Adrenal gland (tissue), 12 donors: ENCODE data around the gene RGS6. TPM values are rescaled to one million over a fixed set of nuclear protein-coding genes. Genes with fewer than 3 reads are reported as not detected.

ENCODE experiments used
- DNase-seq, 7 donors: peaks; one replicate each; pipeline ENCODE4 v3.0.0-alpha.2; 2019 to 2020
- H3K27ac ChIP-seq, 5 donors: fragments of 200-600 bp; sonication (generic) in 4 of 5; 1 replicate in 3 of 5; 2 replicates in 2 of 5; pipeline versions ENCODE4 v1.5.1 to v1.8.0; 2016 to 2020; ENCODE audit warnings: mild to moderate bottlenecking in 1 of 5
- H3K27me3 ChIP-seq: fragments of 200-600 bp; 2 replicates; pipeline ENCODE4 v1.8.0; 2021
- H3K36me3 ChIP-seq, 2 donors: fragments of 200-600 bp; replicated peaks in 1 of 2; 1 replicate in 1 of 2; 2 replicates in 1 of 2; pipeline versions ENCODE4 v1.5.1 to v1.8.0; 2018 to 2022
- H3K4me1 ChIP-seq, 2 donors: fragments of 200-600 bp; replicated peaks in 1 of 2; 1 replicate in 1 of 2; 2 replicates in 1 of 2; pipeline versions ENCODE4 v1.5.1 to v1.8.0; 2018 to 2021
- H3K4me3 ChIP-seq, 4 donors: fragments of 200-600 bp; sonication (generic) in 3 of 4; one replicate each; pipeline ENCODE4 v1.5.1; 2016 to 2018
- H3K9me3 ChIP-seq, 3 donors: fragments of 200-600 bp; sonication (generic) in 1 of 3; replicated peaks in 1 of 3; 1 replicate in 2 of 3; 2 replicates in 1 of 3; pipeline versions ENCODE4 v1.5.1 to v1.8.0; 2016 to 2021
- CTCF ChIP-seq, 6 experiments: fragments of 450-650 bp in 4 of 6; fragments of 200-600 bp in 2 of 6; sonication (generic) in 1 of 6; IDR thresholded peaks; 1 replicate in 5 of 6; 2 replicates in 1 of 6; pipeline versions ENCODE4 v1.5.1 to v1.8.0; 2016 to 2021; ENCODE audit warnings: antibody characterized with exemption in 6 of 6, mild to moderate bottlenecking in 2 of 6, moderate library complexity in 1 of 6
- POLR2A ChIP-seq, 2 donors: fragments of 450-650 bp; IDR thresholded peaks; one replicate each; pipeline ENCODE4 v1.6.1; 2017; ENCODE audit warnings: antibody characterized with exemption in 2 of 2, mild to moderate bottlenecking in 2 of 2, moderate library complexity in 1 of 2
- WGBS, 4 donors: extraction: QIAGEN DNeasy Blood & Tissue Kit in 2 of 4; methylation state at CpG; one replicate each; pipeline versions ENCODE4 v1.1.5 to v1.1.7; 2013 to 2017; 5-methylcytosine and 5-hydroxymethylcytosine counted together
- intact Hi-C, 2 donors: fragments of 100-400 bp; cut with DNase I; formaldehyde crosslinking; loops; one replicate each; pipeline versions ENCODE4 v1.14.1 to v1.15.0; 2022 to 2023
- polyA plus RNA-seq, 3 donors: library from polyadenylated mRNA; stranded (reverse); fragments of 200-250 nt in 2 of 3; fragments of 350-450 nt in 1 of 3; fragmentation: Illumina TruSeq in 1 of 3; extraction: RNeasy Lipid Tissue Mini Kit (QIAGEN cat#74804) in 1 of 3; gene quantifications; one replicate each; pipeline ENCODE4 v1.2.3, GENCODE V29; 2013 to 2014
- total RNA-seq, 9 donors: library from RNA; depleted of rRNA in 4 of 9; stranded (reverse); fragments of >200 nt in 4 of 9; fragments of 120-200 nt in 1 of 9; fragmentation: NEBNext Ultra II Directional in 1 of 9; extraction: Animal tissue kit (Norgen Biotek cat#: 25700) in 1 of 9; gene quantifications; one replicate each; pipeline versions ENCODE4 v1.1.0 to v1.2.4, GENCODE V29; 2013 to 2023
- donor health status: healthy with polysubstance abuse.
- donor health status: Bipolar disorder and iron deficiency.
- donor health status: DM: yes; HTN: yes; CAD: no.
- donor health status: DM: no; HTN: no; CAD: no.
- donor health status: DM: no; HTN: no; CAD: no.
- donor health status: DM: yes; HTN: yes; CAD: no.

RGS6 gene
- total and polyA plus RNA-seq, 12 donors: 0.06 to 4.3 (median 0.41) TPM; not detected in 1

- TF ChIP-seq CTCF (IDR thresholded peaks at IDR 0.05): no peak
- no peaks in the 10 kb centered on the region for H3K9me3 ChIP-seq
- 68 to 82% (median 78%) methylated on average over 8 of the region's 8 CpGs for WGBS, 4 donors
- no peak overlapping the region for H3K27ac ChIP-seq
- intact Hi-C loops: no loop called here
- no peak overlapping the region for H3K4me3 ChIP-seq
- DNase-seq: no peak
- H3K4me1 ChIP-seq: no peaks in the 10 kb centered on the region
- no peaks in the 10 kb centered on the region for H3K36me3 ChIP-seq
- H3K27me3 ChIP-seq: no peaks in the 10 kb centered on the region
Observed at GRCh38 chr14:72553161-72553560, 620.9 kb downstream of the RGS6 start.

GRCh38 chr14:72553656-72554055 lies 621.4 kb downstream of the RGS6 start:
- intact Hi-C loops: no loop called here
- H3K27me3 ChIP-seq: no peaks in the 10 kb centered on the region
- no peak for DNase-seq
- no peaks in the 10 kb centered on the region for H3K36me3 ChIP-seq
- no peak for TF ChIP-seq CTCF (IDR thresholded peaks at IDR 0.05)
- TF ChIP-seq POLR2A (IDR thresholded peaks at IDR 0.05): no peak
- H3K9me3 ChIP-seq: no peaks in the 10 kb centered on the region
- 55 to 66% (median 58%) methylated on average over 5 of the region's 5 CpGs for WGBS, 4 donors
- H3K27ac ChIP-seq: no peak overlapping the region
- no peaks in the 10 kb centered on the region for H3K4me1 ChIP-seq
- no peak overlapping the region for H3K4me3 ChIP-seq

- Histone ChIP-seq H3K4me1 (no peaks in the 10 kb centered on the region), H3K9me3 (no peaks in the 10 kb centered on the region), H3K27me3 (no peaks in the 10 kb centered on the region), H3K36me3 (no peaks in the 10 kb centered on the region), H3K27ac (no peak overlapping the region), H3K4me3 (no peak overlapping the region)
- no peak for DNase-seq
- WGBS, 4 donors: 82 to 91% (median 87%) methylated on average over 4 of the region's 4 CpGs
- intact Hi-C loops: no loop called here
- no peak for TF ChIP-seq POLR2A (IDR thresholded peaks at IDR 0.05)
- no peak for TF ChIP-seq CTCF (IDR thresholded peaks at IDR 0.05)
Observed at GRCh38 chr14:72554401-72554800, 622.2 kb downstream of the RGS6 start.

- H3K27me3 ChIP-seq: no peaks in the 10 kb centered on the region
- 89 to 97% (median 92%) methylated on average over 4 to 5 of the region's 5 CpGs for WGBS, 4 donors
- H3K4me3 ChIP-seq: no peak overlapping the region
- no peak for TF ChIP-seq CTCF (IDR thresholded peaks at IDR 0.05)
- no peak for TF ChIP-seq POLR2A (IDR thresholded peaks at IDR 0.05)
- no peaks in the 10 kb centered on the region for H3K36me3 ChIP-seq
- DNase-seq: no peak
- intact Hi-C loops: no loop called here
- H3K4me1 ChIP-seq: no peaks in the 10 kb centered on the region
- no peak overlapping the region for H3K27ac ChIP-seq
- H3K9me3 ChIP-seq: no peaks in the 10 kb centered on the region
Observed at GRCh38 chr14:72554994-72555608, 622.9 kb downstream of the RGS6 start.
